Activated CD8-positive, alpha-beta T cell treated with anti-CD3 and anti-CD28 coated beads, Interleukin-2, amount 10 ng/mL, durations not matched to agents 7 days and 5 days (primary cell): ENCODE measurements around the gene DRAM1. TPM values are rescaled to one million over a fixed set of nuclear protein-coding genes. Genes with fewer than 3 reads are reported as not detected.
"Not testable (repeated sequence)": the region's sequence is repeated elsewhere in the genome, so short reads cannot be mapped to it uniquely, and the experiment has no call there.

Source experiments
- ATAC-seq: fragments of 150-1000 bp; cut with Tn5 transposase; one replicate; pipeline ENCODE4 v1.10.0; 2021; ENCODE audit warnings: moderate library complexity
- CTCF ChIA-PET: fragments of 350-600 bp; sonication (Branson Sonifier 250); formaldehyde crosslinking; loops from one replicate; lab custom pipeline; 2021; ENCODE audit warnings: antibody characterized with exemption; lab: Charles Lee
- POLR2A ChIA-PET: fragments of 350-600 bp; sonication (Branson Sonifier 250); formaldehyde crosslinking; loops from one replicate; lab custom pipeline; 2021; ENCODE audit warnings: antibody characterized with exemption; lab: Charles Lee
- DNase-seq: peaks from one replicate; pipeline ENCODE4 v3.0.0-alpha.2; 2020
- H3K27ac Mint-ChIP-seq: one replicate; pipeline ENCODE4 v1.8.0; 2021; ENCODE audit warnings: mild to moderate bottlenecking, mixed read lengths
- H3K27me3 Mint-ChIP-seq: one replicate; pipeline ENCODE4 v1.8.0; 2021; ENCODE audit warnings: low read depth, mixed read lengths
- H3K36me3 Mint-ChIP-seq: one replicate; pipeline ENCODE4 v1.8.0; 2021; ENCODE audit warnings: low read depth, mixed read lengths
- H3K4me1 Mint-ChIP-seq: one replicate; pipeline ENCODE4 v1.8.0; 2021; ENCODE audit warnings: low read depth, mixed read lengths
- H3K4me3 Mint-ChIP-seq: one replicate; pipeline ENCODE4 v1.8.0; 2021; ENCODE audit warnings: mild to moderate bottlenecking, mixed read lengths
- H3K9me3 Mint-ChIP-seq: one replicate; pipeline ENCODE4 v1.8.0; 2022; ENCODE audit warnings: mixed read lengths; ENCODE audit not compliant: insufficient read depth
- total RNA-seq, 2 experiments: library from RNA; stranded (reverse); gene quantifications; one replicate each; pipeline ENCODE4 v1.2.3, GENCODE V29; 2021

Gene DRAM1
- total RNA-seq, 2 experiments from 2014 or later = 2.6 to 2.7 TPM

GRCh38 chr12:101845137-101845711, 32.2 kb upstream of the DRAM1 start:
- POLR2A ChIA-PET = no interaction called here
- Mint-ChIP-seq H3K4me3 (no peak overlapping the region), H3K27ac (no peak overlapping the region), H3K4me1 (peaks cover 1% of the 10 kb centered on the region), H3K36me3 (no peaks in the 10 kb centered on the region), H3K27me3 (peaks cover 5% of the 10 kb centered on the region), H3K9me3 (no peaks in the 10 kb centered on the region)
- ATAC-seq (no peak), DNase-seq (no peak)
- CTCF ChIA-PET = interaction anchor here (10.7 kb wide), 1 partner anchor 73 kb away, joined by 145 read pairs; no protein-coding TSS in a partner anchor

GRCh38 chr12:101847325-101847724, 30.1 kb upstream of the DRAM1 start:
- DNase-seq (no peak), ATAC-seq (no peak)
- H3K27ac Mint-ChIP-seq = no peak overlapping the region
- CTCF ChIA-PET = interaction anchor here (0.8 to 10.7 kb wide), 3 partner anchors 9 to 75 kb away, joined by 3 to 145 read pairs (median 4); no protein-coding TSS in a partner anchor
- no peaks in the 10 kb centered on the region for H3K4me1 Mint-ChIP-seq
- H3K36me3 Mint-ChIP-seq = no peaks in the 10 kb centered on the region
- POLR2A ChIA-PET = no interaction called here
- H3K4me3 Mint-ChIP-seq = no peak overlapping the region
- peaks cover 2% of the 10 kb centered on the region for H3K27me3 Mint-ChIP-seq
- H3K9me3 Mint-ChIP-seq = no peaks in the 10 kb centered on the region

GRCh38 chr12:101850199-101850598, 27.2 kb upstream of the DRAM1 start:
- POLR2A ChIA-PET = no interaction called here
- Mint-ChIP-seq H3K27ac (no peak overlapping the region), H3K4me3 (no peak overlapping the region), H3K9me3 (no peaks in the 10 kb centered on the region), H3K4me1 (peaks cover 11% of the 10 kb centered on the region), H3K27me3 (no peaks in the 10 kb centered on the region), H3K36me3 (no peaks in the 10 kb centered on the region)
- DNase-seq = no peak
- no peak for ATAC-seq
- CTCF ChIA-PET = no interaction called here

- H3K36me3 Mint-ChIP-seq = no peaks in the 10 kb centered on the region
- no peaks in the 10 kb centered on the region for H3K27me3 Mint-ChIP-seq
- no peaks in the 10 kb centered on the region for H3K9me3 Mint-ChIP-seq
- DNase-seq = no peak
- no peak overlapping the region for H3K27ac Mint-ChIP-seq
- H3K4me3 Mint-ChIP-seq = no peak overlapping the region
- CTCF ChIA-PET = interaction anchor here (0.7 to 0.8 kb wide), 2 partner anchors 13 to 22 kb away, joined by 3 read pairs; partner anchors contain the start of gene GNPTAB
- H3K4me1 Mint-ChIP-seq = peaks cover 19% of the 10 kb centered on the region
- no peak for ATAC-seq
- POLR2A ChIA-PET = no interaction called here
These were observed 24.4 kb upstream of the DRAM1 start for GRCh38 chr12:101852998-101853397.

GRCh38 chr12:101854747-101855146, 22.6 kb upstream of the DRAM1 start:
- ChIA-PET CTCF (interaction anchor here (0.9 to 1.8 kb wide), 3 partner anchors 15 to 82 kb away, joined by 3 to 13 read pairs (median 4); no protein-coding TSS in a partner anchor), POLR2A (no interaction called here)
- no peaks in the 10 kb centered on the region for H3K36me3 Mint-ChIP-seq
- H3K4me1 Mint-ChIP-seq = peaks cover 19% of the 10 kb centered on the region
- H3K4me3 Mint-ChIP-seq = no peak overlapping the region
- no peaks in the 10 kb centered on the region for H3K9me3 Mint-ChIP-seq
- ATAC-seq (no peak), DNase-seq (no peak)
- no peaks in the 10 kb centered on the region for H3K27me3 Mint-ChIP-seq
- H3K27ac Mint-ChIP-seq = no peak overlapping the region

GRCh38 chr12:101855364-101855884, 22.0 kb upstream of the DRAM1 start:
- no peaks in the 10 kb centered on the region for H3K27me3 Mint-ChIP-seq
- no peaks in the 10 kb centered on the region for H3K9me3 Mint-ChIP-seq
- H3K36me3 Mint-ChIP-seq = no peaks in the 10 kb centered on the region
- ATAC-seq (no peak), DNase-seq (no peak)
- CTCF ChIA-PET = interaction anchor here (0.7 to 1.8 kb wide), 6 partner anchors 9 to 449 kb away, joined by 3 to 13 read pairs (median 3); partner anchors contain the start of gene GNPTAB
- POLR2A ChIA-PET = no interaction called here
- peaks cover 19% of the 10 kb centered on the region for H3K4me1 Mint-ChIP-seq
- no peak overlapping the region for H3K4me3 Mint-ChIP-seq
- no peak overlapping the region for H3K27ac Mint-ChIP-seq

- Mint-ChIP-seq H3K36me3 (no peaks in the 10 kb centered on the region), H3K4me1 (peaks cover 19% of the 10 kb centered on the region), H3K4me3 (no peak overlapping the region), H3K27ac (no peak overlapping the region), H3K27me3 (no peaks in the 10 kb centered on the region), H3K9me3 (no peaks in the 10 kb centered on the region)
- DNase-seq (no peak), ATAC-seq (no peak)
- POLR2A ChIA-PET = no interaction called here
- CTCF ChIA-PET = interaction anchor here (0.7 to 1.8 kb wide), 6 partner anchors 8 to 449 kb away, joined by 3 to 13 read pairs (median 3); partner anchors contain the start of gene GNPTAB
These were observed 21.4 kb upstream of the DRAM1 start for GRCh38 chr12:101855976-101856375.

- POLR2A ChIA-PET, H3K36me3 Mint-ChIP-seq, H3K27me3 Mint-ChIP-seq, H3K4me3 Mint-ChIP-seq, H3K9me3 Mint-ChIP-seq, H3K27ac Mint-ChIP-seq, DNase-seq, ATAC-seq: not testable (repeated sequence)
- H3K4me1 Mint-ChIP-seq = peaks cover 19% of the 10 kb centered on the region
- CTCF ChIA-PET = interaction anchor here (0.9 to 1.1 kb wide), 2 partner anchors 17 to 26 kb away, joined by 3 read pairs; partner anchors contain the start of gene GNPTAB
These were observed 20.8 kb upstream of the DRAM1 start for GRCh38 chr12:101856614-101857013.

- ATAC-seq (no peak), DNase-seq (no peak)
- Mint-ChIP-seq H3K27ac (no peak overlapping the region), H3K27me3 (no peaks in the 10 kb centered on the region), H3K36me3 (no peaks in the 10 kb centered on the region), H3K4me1 (peaks cover 19% of the 10 kb centered on the region), H3K4me3 (no peak overlapping the region), H3K9me3 (no peaks in the 10 kb centered on the region)
- CTCF ChIA-PET = interaction anchor here (0.9 kb wide), 1 partner anchor 17 kb away, joined by 3 read pairs; no protein-coding TSS in a partner anchor
- POLR2A ChIA-PET = no interaction called here
These were observed 20.3 kb upstream of the DRAM1 start for GRCh38 chr12:101857043-101857558.

GRCh38 chr12:101858361-101858760, 19.0 kb upstream of the DRAM1 start:
- DNase-seq (no peak), ATAC-seq (no peak)
- ChIA-PET POLR2A (no interaction called here), CTCF (no interaction called here)
- Mint-ChIP-seq H3K9me3 (no peaks in the 10 kb centered on the region), H3K27ac (no peak overlapping the region), H3K4me1 (peaks cover 19% of the 10 kb centered on the region), H3K27me3 (no peaks in the 10 kb centered on the region), H3K4me3 (no peak overlapping the region), H3K36me3 (no peaks in the 10 kb centered on the region)

GRCh38 chr12:101859664-101860607, 17.4 kb upstream of the DRAM1 start:
- peaks cover 11% of the 10 kb centered on the region for H3K4me1 Mint-ChIP-seq
- no peak overlapping the region for H3K27ac Mint-ChIP-seq
- H3K4me3 Mint-ChIP-seq = no peak overlapping the region
- no peak for DNase-seq
- H3K9me3 Mint-ChIP-seq = no peaks in the 10 kb centered on the region
- peaks cover 1% of the 10 kb centered on the region for H3K36me3 Mint-ChIP-seq
- ChIA-PET POLR2A (no interaction called here), CTCF (interaction anchor here (2.2 kb wide), 1 partner anchor 20 kb away, joined by 6 read pairs; no protein-coding TSS in a partner anchor)
- ATAC-seq = no peak
- H3K27me3 Mint-ChIP-seq = no peaks in the 10 kb centered on the region
